Activated gamma-delta T cell treated with Interleukin-2 at 50 U/mL for 16 hours (primary cell): Measurements from ENCODE around the gene TOP2B.

ENCODE experiments used
- DNase-seq: peaks from one replicate; pipeline ENCODE4 v3.0.0-alpha.2; 2020

TOP2B gene

GRCh38 chr3:25610779-25611178 lies 53.9 kb downstream of the TOP2B start:
- no peak for DNase-seq

DNA sequence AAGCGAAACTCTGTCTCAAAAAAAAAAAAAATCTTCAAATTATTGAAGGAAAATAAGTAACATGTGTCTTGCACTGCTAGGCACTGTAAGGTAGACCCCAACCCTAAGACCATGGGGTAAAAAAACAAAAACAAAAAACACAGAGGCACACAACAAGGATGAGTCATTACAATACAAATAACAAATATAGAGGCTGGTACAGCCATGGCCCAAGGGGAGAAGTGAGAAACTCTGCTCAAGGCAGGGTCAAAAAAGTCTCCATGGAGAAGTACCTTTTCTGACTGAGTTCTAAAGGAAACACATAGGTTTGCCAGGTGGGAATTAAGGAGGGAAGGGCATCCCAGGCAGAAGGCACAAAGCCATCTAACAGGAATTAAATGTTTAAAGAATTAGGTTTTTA lies 54.5 kb downstream of the TOP2B start:
- no peak for DNase-seq

GRCh38 chr3:25604107-25604805 lies 60.5 kb downstream of the TOP2B start:
- DNase-seq: no peak

DNA sequence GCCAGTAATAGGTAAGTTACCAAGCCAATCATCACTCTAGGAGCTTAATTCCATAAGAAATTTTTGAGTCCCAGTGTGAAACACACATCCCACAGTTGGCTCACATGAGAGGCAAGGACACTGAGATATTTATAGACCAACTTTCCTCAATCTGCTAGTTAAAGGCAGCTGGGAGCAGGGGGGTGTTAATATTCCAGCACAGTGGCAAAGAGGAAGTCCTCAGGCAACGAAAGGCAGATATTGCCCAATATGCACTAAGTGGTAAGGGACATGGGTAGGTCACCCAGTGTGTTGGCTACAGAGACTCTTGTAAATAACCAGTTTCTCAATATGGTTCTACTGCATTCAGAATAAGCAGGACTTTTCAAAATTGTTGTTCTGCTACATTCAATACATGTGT lies 61.0 kb downstream of the TOP2B start:
- no peak for DNase-seq

DNA sequence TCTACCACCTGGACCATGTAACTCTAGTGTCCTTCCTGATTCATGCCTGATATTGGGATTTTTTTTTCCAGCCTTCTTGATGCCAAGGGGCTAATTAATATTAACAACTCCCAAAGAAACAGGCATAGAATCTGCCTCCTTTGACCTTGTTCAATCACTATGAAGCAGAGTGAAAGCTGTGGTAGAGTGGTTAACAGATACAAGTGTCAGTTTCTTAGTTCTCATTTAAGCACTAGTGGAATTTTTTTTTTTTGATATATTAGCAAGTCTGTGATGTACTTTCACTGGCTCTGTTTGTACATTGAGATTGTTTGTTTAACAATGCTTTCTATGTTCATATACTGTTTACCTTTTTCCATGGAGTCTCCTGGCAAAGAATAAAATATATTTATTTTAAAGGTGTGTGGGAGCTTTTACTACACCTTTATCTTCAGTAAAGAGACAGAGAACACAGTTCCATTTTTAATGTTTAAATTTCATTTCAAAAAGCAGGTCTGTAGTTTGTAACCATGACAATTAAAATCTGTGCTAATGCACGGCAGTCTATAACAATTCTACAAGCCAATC lies 67.1 kb downstream of the TOP2B start:
- DNase-seq: no peak

GRCh38 chr3:25594007-25594502 lies 70.7 kb downstream of the TOP2B start:
- no peak for DNase-seq

GRCh38 chr3:25593001-25593400 lies 71.7 kb downstream of the TOP2B start:
- no peak for DNase-seq

DNA sequence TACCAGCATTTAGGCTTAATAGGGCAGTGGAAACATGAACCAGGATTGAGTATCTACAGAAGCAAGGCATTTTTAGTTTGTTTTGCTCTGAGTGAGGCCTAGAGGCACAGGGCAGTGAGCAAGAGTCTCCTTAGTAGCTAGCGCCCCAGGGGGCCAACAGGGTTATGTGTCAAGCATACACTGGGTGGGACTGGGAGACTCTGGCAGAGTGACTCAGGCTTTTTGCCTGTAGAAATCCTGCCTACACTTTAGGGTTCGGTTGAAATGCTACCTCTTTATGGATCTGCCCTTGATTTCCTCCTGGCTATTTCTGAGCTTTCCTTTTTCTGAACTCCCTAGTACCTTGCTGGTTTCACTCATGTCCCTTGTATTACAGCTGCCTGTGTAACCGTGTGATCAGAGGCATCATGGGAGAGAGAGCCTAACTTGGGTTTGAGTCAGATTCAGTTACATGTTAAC lies 72.2 kb downstream of the TOP2B start:
- DNase-seq: no peak

- DNase-seq: no peak
Observed at GRCh38 chr3:25589783-25590258, 74.9 kb downstream of the TOP2B start.

DNA sequence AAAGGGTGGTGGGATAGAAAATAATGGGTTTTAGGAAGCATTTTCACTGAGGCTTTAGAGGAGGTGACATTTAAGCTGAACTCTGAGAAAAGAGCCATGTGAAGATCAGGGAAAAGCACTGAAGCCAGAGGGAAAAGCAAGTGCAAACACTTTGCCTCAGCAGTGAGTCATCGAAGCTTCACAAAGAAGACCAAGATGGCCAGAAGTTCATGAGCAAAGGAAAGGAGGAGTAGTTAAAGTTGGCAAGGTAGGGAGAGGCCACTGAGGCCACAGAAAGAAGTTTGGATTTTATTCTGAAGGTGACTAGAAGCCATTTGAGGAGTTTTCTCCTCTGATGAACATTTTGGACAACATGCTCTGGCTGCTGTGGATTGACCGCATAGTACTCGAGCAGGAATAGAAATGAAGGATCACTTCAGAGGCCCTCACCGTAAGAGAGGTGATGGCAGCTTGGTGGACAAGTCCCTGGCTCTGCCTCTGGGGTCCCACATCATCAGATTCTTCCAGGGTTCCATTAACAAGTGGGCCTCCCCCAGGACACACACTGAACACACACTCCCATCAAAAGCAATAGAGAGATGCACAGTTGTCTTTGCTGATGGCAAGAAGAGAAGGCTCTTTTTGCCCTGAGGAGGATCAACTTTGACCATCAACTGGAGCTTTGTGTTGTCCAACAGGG lies 75.5 kb downstream of the TOP2B start:
- no peak for DNase-seq

- no peak for DNase-seq
Observed at GRCh38 chr3:25588441-25589103, 76.1 kb downstream of the TOP2B start.

GRCh38 chr3:25587975-25588374 lies 76.7 kb downstream of the TOP2B start:
- DNase-seq: no peak

GRCh38 chr3:25587526-25587925 lies 77.2 kb downstream of the TOP2B start:
- DNase-seq: no peak

DNA sequence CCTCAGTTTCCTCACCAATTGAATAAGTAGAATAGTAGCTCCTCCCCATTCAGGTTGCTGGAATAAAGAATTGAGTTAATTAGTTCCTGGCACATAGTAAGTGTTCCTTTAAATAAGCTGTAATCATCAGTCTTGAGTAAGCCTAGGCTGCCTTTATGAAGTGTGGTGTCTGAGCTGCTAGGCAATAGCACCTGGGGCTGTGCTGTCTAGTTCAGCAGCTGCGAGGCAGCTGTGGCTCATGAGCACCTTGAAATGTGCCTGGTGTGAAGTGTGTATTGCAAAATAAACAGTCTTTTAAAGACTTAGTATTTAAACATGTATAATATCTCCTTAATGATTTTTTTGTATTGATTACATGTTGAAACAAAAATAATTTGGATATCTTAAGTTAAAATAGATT lies 77.6 kb downstream of the TOP2B start:
- no peak for DNase-seq

- no peak for DNase-seq
Observed at GRCh38 chr3:25586553-25586952, 78.2 kb downstream of the TOP2B start.

DNA sequence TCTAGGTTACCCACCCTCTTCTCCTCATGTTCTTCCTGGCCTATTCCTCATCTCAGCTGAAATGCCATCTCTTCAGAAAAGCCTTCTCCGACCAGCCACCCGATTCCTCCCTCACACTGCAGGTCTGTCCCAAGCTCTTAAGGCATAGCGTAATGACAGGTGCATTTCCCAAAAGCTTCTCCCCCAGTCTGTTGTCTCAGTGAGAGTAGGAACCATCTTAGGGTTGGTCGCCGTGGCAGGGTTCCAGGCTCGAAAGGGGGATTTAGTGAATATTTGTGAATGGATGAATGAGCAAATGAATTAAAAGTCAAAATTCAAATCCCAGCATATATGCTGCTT lies 78.6 kb downstream of the TOP2B start:
- DNase-seq: no peak

GRCh38 chr3:25585361-25586166 lies 79.1 kb downstream of the TOP2B start:
- no peak for DNase-seq

GRCh38 chr3:25584011-25584789 lies 80.5 kb downstream of the TOP2B start:
- DNase-seq: no peak

GRCh38 chr3:25583343-25583742 lies 81.4 kb downstream of the TOP2B start:
- no peak for DNase-seq

DNA sequence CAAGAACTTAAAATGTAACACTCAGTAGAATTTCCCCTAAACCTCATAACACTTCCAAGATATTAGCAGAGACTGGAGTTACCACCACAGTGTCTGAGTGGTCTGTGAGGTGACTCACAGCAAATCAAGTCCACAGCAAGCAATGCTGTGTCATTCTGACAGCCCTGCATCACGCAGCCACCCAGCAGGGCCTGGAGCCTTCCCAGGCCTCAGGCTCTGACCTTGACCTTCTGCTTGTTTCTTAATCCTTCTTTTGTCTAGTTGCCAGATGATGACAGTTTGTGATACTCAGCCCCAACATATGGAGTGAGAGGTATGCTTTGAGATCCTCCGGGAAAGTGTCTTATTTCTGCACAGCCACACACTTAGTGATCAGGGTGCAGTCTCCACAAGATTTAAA lies 82.5 kb downstream of the TOP2B start:
- no peak for DNase-seq

GRCh38 chr3:25581823-25582222 lies 82.9 kb downstream of the TOP2B start:
- DNase-seq: no peak

GRCh38 chr3:25581335-25581734 lies 83.4 kb downstream of the TOP2B start:
- no peak for DNase-seq
